Measurements from ENCODE around the gene YRDC.
"Not testable (repeated sequence)": the region's sequence is repeated elsewhere in the genome, so short reads cannot be mapped to it uniquely, and the experiment has no call there.

Gene YRDC

DNA sequence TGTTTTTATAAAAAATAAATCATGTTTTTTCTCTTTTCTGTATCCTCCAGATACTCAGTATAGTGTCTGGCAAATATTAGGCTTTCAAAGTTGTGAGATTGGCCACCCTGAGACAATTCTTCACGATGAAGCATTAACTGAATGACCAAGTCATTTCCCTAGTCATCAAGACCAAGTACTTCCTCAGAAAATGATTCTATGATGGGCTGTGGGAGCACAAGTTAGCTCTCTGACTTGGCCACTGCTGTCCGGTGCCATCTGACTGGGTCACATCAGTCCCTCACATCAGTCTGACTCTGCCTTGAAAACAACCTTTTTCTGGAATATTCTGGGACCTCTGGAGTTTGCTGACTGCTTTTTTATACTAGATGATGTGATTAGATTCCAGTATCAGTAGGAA, 13.5 kb upstream of the YRDC start:
- DNase-seq: no peak

DNA sequence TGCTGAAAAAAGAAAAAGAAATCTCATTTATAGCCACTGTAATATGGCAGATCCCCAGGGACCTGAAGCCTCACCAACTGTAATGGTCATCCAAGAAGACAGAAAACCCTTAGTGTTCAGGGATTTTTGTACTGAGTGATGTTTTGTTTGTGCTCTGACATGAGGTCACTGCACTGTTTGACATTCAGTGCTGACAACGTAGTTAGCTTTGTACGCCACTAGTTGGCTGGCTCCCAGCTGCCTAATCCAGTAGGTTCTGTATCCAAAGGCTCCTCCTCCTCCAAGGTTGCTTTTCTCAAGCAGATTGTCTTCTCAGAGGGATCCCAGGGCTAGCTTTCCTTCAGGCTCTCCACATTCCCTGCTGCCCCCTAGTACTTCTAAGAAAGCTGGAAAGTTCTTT, 9.5 kb upstream of the YRDC start:
- DNase-seq: no peak

DNA sequence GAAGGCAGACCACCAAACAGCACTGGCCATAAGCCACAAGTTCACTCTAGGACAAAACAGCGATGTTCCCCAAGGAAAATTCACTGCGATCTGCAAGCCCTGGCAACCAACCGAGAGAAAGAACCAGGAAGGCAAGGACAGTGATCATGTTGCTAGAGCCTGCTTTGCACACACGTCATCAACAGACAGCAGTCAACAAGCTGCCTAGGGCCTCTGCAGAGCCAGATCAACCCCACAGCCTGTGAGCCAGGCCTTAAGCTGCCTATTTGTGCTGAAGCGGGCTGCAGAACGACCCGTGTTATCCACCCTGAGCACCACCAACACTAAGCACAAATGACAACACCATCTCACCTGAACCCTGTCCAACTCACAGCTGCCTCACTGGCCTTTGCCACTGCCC, 6.2 kb upstream of the YRDC start:
- no peak for DNase-seq

DNA sequence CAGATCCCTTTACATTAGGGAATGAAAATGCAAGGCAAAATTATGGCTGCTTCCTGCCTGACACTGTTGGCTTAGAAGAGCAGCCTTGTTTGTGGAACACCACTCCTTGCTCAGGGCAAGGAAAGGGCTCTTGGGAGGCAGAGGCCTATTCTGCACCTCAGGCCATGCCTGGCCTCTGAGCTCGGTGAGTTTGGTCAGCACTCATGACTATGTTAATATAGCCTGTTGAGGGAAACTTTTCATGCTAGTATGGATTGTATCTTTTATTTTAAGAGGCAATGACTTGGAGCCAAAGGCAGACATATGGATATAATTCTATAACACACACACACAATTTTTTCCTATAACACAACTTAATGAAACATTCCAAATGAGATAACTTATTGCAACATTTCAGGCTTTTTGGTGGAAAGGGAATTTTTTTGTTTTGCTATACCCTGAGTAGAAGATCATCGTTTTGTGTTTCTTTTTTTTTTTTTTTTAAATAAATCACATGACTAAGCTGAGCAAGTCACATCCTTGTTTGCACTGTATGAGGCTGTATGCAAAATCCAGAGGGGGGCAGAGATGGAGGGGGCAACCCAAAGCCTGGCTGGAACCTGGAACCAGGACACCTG, 5.6 kb upstream of the YRDC start:
- no peak for DNase-seq

DNA sequence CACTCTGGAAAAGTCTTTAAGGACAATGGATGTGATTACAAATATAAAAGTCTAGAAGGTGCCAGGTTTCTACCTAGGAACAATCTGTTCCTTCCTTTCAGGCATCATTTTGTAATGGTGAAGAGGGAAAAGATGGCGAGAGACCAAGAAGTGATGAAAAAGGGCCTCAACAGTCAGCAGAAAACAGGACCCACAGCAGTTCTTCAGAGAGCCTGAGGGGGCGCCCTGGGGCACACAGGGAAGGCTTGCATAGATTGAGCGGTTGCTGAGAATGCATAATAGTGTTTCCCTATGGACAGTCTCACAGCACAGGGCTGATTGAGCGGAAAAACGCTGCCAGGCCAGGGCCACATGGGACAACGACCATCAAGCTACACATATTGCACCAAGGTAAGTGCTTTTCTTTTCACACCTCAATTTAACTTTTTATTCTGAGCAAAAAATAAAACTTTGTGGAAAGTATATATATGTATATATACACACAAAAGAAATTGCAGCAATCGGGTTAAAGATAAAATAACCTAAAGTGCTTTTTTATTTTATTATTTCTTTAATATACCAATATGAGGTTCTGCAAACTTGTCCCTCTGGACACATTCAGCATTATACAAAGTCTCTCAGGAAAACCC, 3.1 kb upstream of the YRDC start:
- DNase-seq: no peak

DNA sequence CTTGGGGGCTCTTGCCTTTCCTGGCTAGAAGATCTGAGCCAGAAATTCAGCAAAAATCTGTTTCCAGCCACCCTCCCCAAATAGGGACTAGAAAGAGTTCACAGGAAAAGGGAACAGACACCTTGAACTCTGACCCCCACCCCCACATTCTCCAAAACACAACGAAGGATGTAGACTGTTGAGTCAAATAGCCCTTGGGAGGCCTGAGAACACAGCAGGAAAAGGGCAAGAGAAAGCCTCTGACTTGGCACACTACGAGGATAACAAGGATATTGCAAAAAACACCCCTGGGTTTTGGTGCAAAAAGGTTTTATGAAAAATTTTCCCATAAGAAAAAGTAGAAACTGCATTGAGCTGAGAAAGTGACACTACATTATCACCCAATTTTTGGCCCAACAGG, 1.9 kb upstream of the YRDC start:
- DNase-seq: no peak

DNA sequence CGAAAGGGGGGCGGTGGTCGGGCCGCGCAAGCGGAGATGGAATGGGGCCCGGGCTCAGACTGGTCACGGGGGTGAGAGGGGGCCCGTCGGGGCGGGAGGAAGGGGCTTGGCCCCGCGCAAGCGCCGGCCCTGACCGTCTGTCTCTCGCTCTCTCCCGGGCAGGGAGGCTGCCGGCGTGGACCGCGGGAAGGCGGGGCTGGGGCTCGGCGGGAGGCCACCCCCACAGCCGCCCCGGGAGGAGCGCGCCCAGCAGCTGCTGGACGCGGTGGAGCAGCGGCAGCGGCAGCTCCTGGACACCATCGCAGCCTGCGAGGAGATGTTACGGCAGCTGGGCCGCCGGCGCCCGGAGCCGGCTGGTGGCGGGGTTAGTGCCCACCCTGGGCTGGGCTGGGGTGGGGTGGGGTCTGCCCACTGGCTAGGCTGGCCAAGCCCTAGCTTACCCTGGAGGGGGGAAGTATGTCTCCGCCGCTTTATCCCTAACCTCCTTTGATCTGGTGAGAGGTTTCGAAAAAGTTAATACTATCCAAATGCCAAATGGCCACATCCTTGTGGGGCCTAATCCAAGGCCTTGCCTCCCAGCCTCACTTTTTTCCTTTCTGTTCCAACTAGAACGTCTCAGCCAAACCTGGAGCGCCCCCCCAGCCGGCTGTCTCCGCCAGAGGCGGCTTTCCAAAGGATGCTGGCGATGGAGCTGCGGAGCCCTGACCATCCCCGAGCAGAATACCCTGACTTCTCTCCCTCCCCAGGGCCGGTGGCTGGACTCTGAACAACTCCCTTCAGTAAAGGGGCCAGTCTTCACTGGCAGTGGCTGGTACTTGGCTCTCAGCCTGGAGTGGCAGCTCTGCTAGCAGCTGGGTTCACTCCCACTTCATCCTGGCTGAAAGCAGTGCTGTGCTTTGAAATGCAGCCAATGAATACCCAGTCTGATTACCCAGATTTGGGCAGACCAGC, 636 bp upstream of the YRDC start:
- no peak for DNase-seq

DNA sequence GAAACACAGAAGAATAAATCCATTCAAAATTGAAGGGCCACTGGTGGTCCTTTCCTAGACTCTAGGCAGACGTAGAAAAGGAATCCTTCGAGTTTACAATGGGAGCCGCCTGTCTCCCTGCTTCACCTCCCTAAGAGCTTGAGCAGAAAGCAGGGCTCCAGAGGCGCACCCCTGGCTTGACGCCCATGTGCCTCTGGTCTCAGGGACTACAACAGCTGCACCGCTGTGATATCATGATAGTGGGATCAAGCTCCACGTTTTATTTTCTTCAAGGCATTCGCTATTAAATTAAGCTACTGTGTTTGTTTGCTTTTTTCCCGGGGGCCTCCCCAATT, 821 bp downstream of the YRDC start:
- no peak for DNase-seq

DNA sequence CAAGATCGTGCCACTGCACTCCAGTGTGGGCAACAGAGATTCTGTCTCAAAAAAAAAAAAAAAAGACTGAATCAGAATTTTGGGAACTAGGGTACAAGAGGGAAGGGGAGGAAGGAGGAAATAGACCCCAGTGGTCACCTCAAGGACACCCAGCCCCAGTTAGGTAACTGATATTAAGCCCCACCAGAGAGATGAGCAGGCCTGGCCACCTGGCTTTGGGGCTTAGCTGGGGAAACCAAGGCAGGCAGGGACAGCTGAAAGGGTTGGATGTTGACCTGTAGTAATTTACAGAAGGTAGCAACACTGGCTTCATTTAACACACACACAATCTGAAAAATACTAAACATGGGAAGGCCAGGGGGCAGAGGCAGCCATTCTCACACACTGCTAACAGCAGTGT, 5.6 kb downstream of the YRDC start:
- no peak for DNase-seq

DNA sequence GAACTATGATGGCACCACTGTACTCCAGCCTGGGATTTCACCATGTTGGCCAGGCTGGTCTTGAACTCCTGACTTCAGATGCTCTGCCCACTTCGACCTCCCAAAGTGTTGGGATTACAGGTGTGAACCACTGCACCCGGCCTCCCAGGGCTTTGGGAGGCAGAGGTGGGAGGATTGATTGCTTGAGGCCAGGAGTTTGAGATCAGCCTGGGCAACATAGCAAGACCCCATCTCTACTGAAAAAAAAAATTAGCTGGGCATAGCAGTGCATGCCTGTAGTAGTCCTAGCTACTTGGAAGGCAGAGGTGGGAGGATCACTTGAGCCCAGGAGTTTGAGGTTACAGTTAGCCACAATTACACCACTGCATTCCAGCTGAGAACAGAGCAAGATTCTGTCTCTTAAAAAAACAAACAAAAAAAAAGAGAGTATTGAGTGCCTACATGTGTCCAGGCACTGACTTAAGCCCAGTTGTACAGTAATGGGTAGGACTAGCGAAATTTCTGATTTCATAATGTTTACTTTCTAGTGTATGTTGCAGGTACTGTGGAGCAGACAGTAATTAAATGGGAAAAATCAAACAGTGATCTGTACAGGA, 10.2 kb downstream of the YRDC start:
- DNase-seq: no peak

DNA sequence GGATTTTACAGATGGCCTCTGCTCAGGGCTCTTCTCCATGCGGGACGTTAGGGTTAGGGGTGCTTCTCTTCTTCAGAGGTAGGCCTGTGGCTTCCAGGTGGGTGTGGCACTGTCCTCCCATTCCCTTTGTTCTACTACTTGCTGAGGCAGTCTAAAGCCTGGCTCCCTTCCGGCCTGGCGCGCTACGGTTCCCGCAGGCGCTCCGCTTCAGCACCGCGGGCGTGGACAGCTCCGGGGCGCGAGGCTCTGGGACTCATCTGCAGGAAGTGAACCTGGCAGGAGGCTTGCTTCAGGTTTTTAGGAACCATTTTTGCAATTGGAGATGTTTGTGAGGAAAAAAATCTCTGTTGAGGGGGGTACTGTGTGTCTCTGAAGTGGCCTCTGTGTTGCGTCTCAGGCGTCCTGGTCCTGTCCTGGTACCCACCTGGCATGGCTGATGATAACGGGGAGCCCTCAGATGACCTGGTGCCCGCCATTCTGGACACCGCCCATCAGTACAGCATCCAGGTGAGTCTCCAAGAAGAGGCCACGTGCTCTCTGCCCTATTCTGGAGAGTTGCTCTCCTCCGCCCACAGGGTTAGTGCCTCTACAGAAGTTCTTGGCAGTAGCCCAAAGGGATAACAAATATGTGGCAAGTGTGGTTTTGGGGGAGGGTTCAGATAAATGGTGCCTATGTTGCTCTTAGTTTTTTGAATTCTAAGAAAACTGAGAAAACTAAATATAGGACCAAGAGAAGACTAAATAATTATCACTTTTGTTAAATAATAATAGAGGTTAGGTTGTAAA, 12.5 kb downstream of the YRDC start:
- DNase-seq: no peak

DNA sequence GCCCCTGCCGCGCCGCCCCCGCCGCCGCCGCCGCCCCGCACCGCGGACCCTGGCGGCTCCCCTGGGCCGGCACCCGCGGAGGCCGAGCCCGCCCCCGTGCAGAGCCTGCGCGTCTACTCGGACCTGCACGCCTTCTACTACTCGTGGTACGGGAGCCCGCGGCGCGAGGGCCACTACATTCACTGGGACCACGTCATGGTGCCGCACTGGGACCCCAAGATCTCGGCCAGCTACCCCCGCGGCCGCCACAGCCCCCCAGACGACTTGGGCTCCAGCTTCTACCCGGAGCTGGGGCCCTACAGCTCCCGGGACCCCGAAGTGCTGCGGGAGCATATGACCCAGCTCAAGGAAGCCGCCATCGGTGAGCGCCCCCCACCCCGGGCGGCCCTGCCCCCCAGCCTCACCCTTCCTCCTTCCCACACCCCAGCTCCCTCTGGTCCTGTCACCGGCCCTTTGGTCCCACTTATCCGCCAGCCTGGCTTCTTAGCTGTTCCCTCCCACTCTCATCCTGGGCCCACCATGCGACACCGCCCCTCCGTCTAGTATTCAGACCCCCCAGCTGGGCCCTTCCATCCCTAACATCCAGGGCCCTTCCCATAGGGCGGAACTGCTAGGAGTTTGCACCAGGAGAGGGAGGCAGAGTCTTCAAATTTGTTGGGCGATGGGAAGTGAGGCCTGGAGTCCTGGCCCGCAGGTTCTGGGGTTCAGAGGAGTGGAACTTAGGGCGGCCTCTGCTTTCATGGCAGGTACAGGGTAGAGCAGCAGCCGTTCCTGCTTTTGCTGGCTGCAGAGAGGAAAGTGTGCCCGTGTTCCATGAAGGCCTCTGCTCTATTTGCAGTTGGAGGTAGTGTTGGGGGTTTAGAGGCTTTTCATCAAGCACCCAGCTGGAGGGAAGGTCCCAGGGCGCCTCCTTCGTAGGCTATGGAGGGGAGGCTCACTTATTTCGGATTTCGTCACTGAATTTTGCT, 13.4 kb downstream of the YRDC start:
- no peak for DNase-seq

DNA sequence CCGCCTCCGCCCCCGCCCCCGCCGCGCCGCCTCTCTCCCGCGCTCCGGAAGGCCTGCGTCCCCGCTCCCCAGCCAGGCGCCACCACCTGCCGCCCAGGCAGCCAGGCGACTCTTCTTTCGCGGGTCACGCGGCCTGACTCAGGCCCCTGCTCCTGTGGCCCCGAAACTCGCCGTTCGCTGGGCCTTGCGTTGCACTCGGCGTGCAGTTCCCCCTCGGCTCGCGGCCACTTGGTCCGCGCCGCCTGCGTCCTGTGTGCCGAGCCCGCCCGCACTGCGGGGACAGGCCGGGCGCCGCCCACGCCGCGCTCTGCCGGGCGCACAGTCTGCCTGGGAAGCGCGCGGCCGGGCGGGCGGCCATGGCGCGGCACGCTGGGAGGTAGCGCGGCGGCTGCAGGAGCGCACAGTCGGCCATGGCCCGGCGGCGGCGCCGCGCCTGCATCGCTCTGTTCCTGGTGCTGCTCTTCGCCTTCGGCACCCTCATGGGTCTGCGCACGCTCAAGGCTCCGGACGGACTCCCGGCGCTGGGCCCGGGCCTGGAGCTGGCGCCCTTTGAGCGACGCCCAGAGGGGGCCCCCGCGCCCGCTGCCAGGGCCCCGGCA, 14.1 kb downstream of the YRDC start, which contains the start of gene MANEAL:
MANEAL (plus strand) TSS at position 75 of the 599 bp plus-strand sequence; CDS start at position 411, 336 bp downstream.
- DNase-seq: no peak

DNA sequence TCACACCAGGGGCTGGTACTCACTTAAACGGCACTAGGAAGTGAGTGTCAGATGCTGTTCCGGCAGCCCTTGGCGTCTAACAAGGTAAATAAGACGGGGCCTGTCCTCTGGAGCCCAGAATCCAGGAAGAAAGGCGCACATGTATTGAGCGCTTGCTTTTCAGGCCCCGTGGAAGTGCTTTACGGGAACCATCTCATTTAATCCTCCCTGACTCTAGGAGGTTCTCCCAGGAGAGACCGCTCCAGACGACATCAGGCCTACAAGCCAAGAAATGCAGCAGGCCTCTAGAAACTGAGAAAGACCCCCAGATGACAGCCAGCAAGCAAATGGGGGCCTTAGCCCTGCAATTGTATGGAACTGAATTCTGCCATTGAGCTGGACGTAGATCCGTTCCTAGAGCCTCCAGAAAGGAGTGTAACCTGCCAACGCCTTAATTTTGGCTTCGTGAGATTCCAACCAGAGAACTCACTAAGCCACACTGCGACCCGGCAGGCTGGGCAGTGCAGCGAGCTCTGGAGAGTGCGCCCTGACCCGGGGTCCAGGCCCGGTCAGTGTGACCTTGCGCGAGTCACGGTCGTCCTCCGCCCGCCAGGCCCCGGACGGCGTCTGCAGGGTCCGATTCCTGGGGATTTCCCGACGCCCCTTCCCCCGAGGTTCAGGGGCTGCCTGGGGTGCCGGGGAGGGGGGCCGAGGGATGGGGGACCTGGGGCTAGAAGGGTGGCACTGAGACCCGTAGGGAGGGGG, 14.9 kb downstream of the YRDC start:
- no peak for DNase-seq

DNA sequence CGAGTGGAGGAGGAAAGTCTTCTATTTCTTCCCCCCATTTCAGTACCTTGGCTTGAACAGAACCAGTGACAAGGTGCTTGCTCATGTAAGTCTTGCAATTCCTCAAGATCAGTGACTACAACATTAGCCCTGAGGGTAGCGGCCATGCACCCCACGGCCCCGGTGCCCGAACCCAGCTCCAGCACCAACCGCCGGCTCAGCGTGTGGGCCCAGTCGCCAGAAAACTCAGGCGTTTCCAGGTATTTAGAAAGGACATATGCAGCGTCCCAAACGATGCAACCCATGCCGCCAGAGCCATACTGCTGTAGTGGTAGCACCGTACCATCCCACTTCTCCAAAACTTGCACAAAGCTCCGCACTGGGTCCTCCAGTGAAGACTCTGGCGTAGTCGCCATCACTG, 25.5 kb downstream of the YRDC start:
- DNase-seq: no peak

DNA sequence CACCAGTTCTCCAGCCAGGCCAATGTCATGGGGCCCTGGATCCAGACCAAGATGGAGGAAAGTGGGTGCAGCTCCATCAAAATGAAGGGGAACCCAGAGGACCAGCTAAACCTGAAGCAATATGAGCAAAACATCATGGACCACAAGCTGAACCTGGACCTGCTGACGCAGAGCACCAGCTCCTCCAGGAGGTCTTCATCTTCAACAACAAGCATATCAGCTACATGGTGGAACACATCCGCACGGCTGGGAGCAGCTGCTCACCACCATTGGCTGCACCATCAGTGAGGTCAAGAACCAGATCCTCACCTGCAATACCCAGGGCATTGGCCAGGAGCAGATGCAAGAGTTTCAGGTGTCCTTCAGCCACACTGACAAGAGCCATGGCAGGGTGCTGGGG, 29.4 kb downstream of the YRDC start:
- DNase-seq: no peak

DNA sequence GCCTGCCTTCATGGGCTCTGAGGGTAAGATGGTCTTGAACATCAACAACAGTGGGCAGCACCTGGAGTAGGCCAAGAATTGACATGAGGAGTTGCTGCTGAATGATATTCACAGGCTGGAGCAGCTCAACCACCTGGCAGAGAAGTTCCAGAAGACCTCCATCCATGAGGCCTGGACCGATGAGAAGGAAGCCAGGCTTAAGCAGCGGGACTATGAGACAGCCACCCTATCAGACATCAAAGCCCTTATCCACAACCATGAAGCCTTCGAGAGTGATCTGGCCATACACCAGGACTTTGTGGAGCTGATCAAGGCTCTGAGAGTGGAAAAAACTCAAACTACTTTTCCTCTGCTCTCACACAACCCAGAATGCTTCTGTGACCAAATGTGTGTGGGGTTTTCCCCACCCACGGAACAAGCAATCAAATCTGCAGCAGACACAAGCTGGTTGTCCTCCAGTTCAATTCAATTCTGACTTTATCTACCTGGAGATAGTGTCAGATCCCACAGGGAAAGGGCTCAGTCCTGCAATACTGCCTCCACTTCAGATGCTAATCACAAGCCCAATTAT, 31.0 kb downstream of the YRDC start:
- no peak for DNase-seq

DNA sequence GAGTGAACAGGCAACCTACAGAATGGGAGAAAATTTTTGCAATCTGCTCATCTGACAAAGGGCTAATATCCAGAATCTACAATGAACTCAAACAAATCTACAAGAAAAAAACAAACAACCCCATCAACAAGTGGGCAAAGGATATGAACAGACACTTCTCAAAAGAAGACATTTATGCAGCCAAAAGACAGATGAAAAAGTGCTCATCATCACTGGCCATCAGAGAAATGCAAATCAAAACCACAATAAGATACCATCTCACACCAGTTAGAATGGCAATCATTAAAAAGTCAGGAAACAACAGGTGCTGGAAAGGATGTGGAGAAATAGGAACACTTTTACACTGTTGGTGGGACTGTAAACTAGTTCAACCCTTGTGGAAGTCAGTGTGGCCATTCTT, 36.6 kb downstream of the YRDC start:
- DNase-seq: not testable (repeated sequence)

DNA sequence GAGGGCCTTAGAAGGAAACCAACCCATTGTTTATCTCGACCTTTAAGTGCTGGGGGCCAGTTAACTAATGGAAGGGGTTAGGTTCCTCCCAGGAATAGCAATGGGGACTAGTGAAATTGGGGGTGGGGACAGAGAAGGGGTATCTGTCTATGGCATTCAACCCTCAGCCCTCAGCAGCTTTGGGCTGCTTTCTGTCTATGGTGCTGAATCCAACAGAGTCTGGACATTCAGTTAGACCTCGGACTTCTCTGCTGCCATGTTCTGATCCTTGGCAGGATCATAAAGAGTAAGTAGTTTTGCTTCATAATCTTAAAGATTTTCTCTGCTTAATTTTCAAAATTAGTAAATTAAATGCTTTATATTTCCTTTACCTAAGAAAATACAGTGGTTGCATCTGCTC, 40.5 kb downstream of the YRDC start:
- no peak for DNase-seq

Measured in NCI-H1436 treated with DMSO at 0.1 percent for 48 hours (cell line).